Measurements from ENCODE around the gene PCDH10. TPM values are rescaled to one million over a fixed set of nuclear protein-coding genes. Genes with fewer than 3 reads are reported as not detected.

PCDH10 gene
- total RNA-seq, 1 donor from 2014 or later, result under 0.01 TPM

GRCh38 chr4:133143775-133144430 lies 5.2 kb upstream of the PCDH10 start:
- no peaks in the 10 kb centered on the region for H3K36me3 ChIP-seq (ENCODE audit: control insufficient read depth, insufficient read depth, low read length)
- peaks cover 17% of the 10 kb centered on the region for H3K27me3 ChIP-seq (ENCODE audit: control insufficient read depth, insufficient read depth, low read length)
- FAIRE-seq (no peak), DNase-seq (ENCODE audit: low read depth) (no peak)
- H3K4me3 ChIP-seq (ENCODE audit: low read depth, low read length), result no peak overlapping the region
- TF ChIP-seq CTCF (IDR thresholded peaks at IDR 0.05; ENCODE audit: insufficient read depth, low read length, severe bottlenecking), result no peak

- peaks cover 28% of the 10 kb centered on the region for H3K27me3 ChIP-seq (ENCODE audit: control insufficient read depth, insufficient read depth, low read length)
- no peak for TF ChIP-seq CTCF (IDR thresholded peaks at IDR 0.05; ENCODE audit: insufficient read depth, low read length, severe bottlenecking)
Measured at GRCh38 chr4:133145241-133145640, 3.9 kb upstream of the PCDH10 start.

GRCh38 chr4:133145758-133146573 lies 3.1 kb upstream of the PCDH10 start:
- DNase-seq (ENCODE audit: low read depth) (no peak), FAIRE-seq (no peak)
- H3K27me3 ChIP-seq (ENCODE audit: control insufficient read depth, insufficient read depth, low read length), result peaks cover 35% of the 10 kb centered on the region
- H3K36me3 ChIP-seq (ENCODE audit: control insufficient read depth, insufficient read depth, low read length), result no peaks in the 10 kb centered on the region
- no peak overlapping the region for H3K4me3 ChIP-seq (ENCODE audit: low read depth, low read length)
- no peak for TF ChIP-seq CTCF (IDR thresholded peaks at IDR 0.05; ENCODE audit: insufficient read depth, low read length, severe bottlenecking)

More at GRCh38 chr4:133145241-133145640, 3.9 kb upstream of the PCDH10 start:
- no peak for DNase-seq (ENCODE audit: low read depth)
- Histone ChIP-seq H3K36me3 (ENCODE audit: control insufficient read depth, insufficient read depth, low read length) (no peaks in the 10 kb centered on the region), H3K4me3 (ENCODE audit: low read depth, low read length) (no peak overlapping the region)
- FAIRE-seq, result no peak

- Histone ChIP-seq H3K27me3 (ENCODE audit: control insufficient read depth, insufficient read depth, low read length) (peaks cover 42% of the 10 kb centered on the region), H3K4me3 (ENCODE audit: low read depth, low read length) (no peak overlapping the region), H3K36me3 (ENCODE audit: control insufficient read depth, insufficient read depth, low read length) (no peaks in the 10 kb centered on the region)
- DNase-seq (ENCODE audit: low read depth), result peak; percentile 15
- TF ChIP-seq CTCF (IDR thresholded peaks at IDR 0.05; ENCODE audit: insufficient read depth, low read length, severe bottlenecking), result peak; percentile 85
- FAIRE-seq, result no peak
Measured at GRCh38 chr4:133146574-133147241, 2.4 kb upstream of the PCDH10 start.

- Histone ChIP-seq H3K36me3 (ENCODE audit: control insufficient read depth, insufficient read depth, low read length) (no peaks in the 10 kb centered on the region), H3K27me3 (ENCODE audit: control insufficient read depth, insufficient read depth, low read length) (peaks cover 48% of the 10 kb centered on the region), H3K4me3 (ENCODE audit: low read depth, low read length) (no peak overlapping the region)
- FAIRE-seq, result no peak
- no peak for TF ChIP-seq CTCF (IDR thresholded peaks at IDR 0.05; ENCODE audit: insufficient read depth, low read length, severe bottlenecking)
- no peak for DNase-seq (ENCODE audit: low read depth)
Measured at GRCh38 chr4:133147286-133147821, 1.7 kb upstream of the PCDH10 start.
